NCI-H2081 (cell line): ENCODE data around the gene CD55.
"Not testable (repeated sequence)": the region's sequence is repeated elsewhere in the genome, so short reads cannot be mapped to it uniquely, and the experiment has no call there.

Experiments
- DNase-seq, 2 experiments: peaks; one replicate each; lab custom pipeline; 2025; lab: John Stamatoyannopoulos, UW

Gene CD55

GRCh38 chr1:207306023-207306422 lies 15.5 kb upstream of the CD55 start:
- DNase-seq: no peak

- DNase-seq: no peak
Measured at GRCh38 chr1:207306603-207307002, 14.9 kb upstream of the CD55 start.

GRCh38 chr1:207308451-207309190 lies 12.9 kb upstream of the CD55 start:
- DNase-seq: no peak

- no peak for DNase-seq
Measured at GRCh38 chr1:207309745-207310273, 11.7 kb upstream of the CD55 start.

DNA sequence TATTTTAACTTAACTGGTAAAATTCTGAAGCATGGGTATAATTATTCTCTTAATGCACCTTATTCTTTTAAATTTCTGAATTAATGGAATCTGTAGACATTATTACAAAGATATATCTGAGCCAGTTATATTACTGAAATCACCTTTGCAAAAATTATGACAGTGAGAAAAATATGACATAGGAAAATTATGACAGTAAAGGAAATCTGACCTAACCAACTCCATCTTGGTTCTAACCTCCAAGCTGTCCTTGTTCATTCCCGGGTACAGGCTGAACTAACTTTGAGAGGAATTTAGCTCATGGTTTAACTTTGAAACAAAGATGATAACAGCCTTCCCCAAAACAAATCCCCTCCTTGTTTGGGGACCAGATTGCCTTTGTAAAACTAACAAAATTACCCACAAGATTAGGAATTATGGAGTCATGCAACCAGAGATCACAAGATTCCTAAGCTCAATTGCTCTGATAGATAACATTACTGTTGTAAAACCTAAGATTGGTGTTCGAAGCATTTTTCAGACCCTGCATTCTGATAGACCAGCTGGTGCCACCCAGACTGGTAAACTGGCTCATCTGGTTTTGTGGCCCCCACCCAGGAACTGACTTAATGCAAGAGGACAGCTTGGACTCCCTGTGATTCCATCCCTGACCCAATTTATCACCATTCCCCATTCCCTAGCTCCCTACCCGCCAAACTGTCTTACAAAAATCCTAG lies 9.4 kb upstream of the CD55 start:
- no peak for DNase-seq

DNA sequence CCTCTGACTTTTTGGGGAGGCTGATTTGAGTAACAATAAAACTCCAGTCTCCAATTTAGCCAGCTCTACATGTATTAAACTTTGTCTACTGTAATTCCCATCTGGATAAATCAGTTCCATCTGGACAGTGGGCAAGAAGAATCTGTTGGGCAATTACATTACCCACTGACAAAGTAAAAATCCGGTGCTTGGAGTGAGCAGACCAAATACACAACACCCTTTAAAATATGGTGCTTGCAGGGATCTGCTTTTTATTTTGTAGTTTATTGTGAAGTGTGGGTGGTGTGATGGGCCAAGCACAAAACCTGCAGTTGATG lies 8.9 kb upstream of the CD55 start:
- no peak for DNase-seq

DNA sequence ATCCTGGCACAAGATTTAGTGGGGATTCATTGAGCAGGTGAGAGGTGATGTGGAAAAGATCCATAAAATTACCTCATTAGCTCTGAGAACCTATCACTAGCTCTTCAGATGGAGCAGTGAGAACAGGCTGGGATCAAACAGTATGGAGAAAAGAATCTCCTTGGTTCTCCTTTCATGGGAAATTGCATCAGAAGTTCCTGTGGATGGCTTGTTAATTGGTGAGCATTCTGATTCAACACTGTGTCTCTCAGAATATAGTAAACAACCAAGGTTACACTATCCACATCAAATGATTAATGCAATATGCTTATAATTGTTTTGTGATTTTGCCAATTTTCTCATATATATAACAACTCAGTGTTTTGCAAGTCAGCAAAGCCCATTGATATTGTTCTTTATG lies 8.3 kb upstream of the CD55 start:
- DNase-seq: no peak

DNA sequence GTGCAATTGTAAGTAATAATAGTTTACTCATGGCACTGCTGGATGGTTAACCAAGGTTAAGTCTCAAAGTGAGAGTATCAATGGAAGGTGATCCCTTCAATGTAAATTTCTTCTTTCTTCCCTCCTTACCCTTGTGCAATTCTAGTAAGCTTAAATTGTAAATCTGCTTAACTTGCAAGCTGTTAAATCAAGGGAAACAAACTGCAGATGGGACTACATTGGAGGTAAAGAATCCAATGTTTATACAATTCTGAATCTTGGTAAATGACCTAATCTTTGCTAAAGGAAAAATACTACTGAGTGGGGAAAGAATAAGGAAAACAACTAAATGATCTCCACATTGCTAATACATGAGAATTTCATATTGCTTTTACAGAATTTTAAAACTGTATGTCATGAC lies 6.7 kb upstream of the CD55 start:
- no peak for DNase-seq

- DNase-seq: no peak
Measured at GRCh38 chr1:207315435-207315834, 6.0 kb upstream of the CD55 start.

- DNase-seq: no peak
Measured at GRCh38 chr1:207316141-207316540, 5.3 kb upstream of the CD55 start.

DNA sequence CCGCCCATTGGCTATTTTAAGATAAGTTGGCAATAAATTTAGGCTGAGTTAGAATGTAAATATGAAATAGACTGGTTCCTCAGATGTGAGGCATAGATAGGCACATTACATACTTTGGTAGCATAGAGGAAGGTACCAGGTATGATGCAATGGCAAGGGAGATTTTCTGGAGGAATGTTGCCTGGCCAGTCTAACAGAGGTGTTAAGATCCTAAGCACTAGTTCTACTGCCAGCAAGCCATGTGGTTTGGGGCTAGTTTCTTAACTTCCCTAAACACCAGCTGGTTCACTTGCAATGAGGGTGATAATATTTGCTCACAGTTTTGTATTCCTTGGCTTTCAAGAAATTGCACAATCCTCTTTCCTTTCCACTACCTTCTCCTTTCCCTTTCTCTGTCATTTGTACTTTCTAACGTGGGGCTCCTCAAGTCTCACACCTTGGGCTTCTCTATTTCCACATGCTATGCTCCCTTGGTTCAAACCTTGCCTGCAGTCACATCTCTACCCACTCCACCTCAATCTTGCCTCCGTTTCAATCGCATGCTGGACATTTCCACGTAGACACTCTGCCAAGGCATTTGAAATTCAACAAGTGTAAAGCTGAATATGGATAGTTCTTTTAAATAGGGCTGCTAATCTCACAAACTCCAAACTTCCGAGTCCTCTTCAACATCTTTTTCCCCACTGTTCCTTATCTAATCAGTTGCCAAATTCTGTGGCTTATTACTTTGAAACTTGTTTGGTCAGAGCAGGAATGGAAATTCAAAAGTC lies 4.7 kb upstream of the CD55 start:
- DNase-seq: no peak

DNA sequence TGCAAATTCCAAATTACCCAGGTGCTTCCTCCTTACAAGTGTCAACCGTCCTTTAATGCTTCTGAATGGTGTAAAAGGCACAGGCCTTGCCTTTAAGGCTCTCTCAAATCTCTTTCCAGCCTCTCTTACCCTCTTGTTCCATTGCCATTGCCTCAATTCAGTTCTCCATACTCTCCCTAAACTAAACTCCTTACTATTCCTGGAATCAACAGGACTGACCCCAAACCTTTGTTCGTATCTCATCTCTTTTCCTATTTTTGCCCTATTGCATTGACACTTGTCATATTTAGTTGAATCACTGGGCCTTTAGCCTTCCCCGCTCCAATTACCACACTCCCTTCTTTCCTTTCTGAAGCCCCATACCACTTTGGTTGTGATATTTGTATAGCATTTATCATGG lies 3.9 kb upstream of the CD55 start:
- no peak for DNase-seq

DNA sequence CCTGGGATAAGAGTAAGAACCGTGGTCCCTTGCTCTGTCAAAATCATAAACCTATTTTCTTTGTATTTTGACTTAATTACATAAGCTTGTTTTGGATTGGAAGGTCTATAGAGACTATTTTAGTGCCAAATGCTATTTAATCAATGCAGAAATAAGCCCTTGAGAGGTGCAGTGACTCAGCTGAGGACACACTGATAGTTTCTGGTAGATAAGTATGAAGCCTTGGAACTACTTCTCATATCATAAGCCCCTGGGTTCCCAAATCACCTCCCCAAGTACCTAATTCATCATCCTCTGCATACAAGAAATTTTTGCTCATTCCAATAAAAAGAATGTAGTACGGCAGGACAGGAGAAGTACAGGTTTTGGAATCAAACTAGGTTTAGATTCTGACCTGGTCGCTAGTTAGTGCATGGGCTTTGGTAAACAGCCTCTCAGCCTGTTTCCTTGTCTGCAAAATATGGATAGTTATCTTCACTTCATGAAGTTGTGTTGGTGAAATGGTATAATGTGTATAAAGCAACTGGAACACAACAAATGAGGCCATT lies 3.3 kb upstream of the CD55 start:
- no peak for DNase-seq

DNA sequence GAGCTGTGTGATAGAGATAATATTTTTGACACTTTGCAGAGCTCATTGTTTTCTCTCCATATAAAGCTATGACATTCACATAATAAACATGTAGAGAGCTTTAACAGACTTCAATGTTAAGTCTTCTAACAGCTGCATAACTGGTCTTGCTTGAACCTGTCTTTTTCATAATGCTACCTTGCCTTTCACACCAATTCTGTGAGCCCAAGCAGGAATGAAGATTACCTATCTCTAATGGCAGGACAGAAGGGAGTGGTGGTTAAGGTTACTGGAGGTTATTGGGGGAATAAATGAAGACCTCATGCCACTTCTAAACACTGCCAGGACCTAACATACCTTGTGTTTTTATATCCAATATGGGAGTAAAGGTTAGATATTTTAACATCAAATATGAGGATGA lies 2.3 kb upstream of the CD55 start:
- no peak for DNase-seq

- not testable (repeated sequence) for DNase-seq
Measured at GRCh38 chr1:207320105-207320504, 1.4 kb upstream of the CD55 start.

DNA sequence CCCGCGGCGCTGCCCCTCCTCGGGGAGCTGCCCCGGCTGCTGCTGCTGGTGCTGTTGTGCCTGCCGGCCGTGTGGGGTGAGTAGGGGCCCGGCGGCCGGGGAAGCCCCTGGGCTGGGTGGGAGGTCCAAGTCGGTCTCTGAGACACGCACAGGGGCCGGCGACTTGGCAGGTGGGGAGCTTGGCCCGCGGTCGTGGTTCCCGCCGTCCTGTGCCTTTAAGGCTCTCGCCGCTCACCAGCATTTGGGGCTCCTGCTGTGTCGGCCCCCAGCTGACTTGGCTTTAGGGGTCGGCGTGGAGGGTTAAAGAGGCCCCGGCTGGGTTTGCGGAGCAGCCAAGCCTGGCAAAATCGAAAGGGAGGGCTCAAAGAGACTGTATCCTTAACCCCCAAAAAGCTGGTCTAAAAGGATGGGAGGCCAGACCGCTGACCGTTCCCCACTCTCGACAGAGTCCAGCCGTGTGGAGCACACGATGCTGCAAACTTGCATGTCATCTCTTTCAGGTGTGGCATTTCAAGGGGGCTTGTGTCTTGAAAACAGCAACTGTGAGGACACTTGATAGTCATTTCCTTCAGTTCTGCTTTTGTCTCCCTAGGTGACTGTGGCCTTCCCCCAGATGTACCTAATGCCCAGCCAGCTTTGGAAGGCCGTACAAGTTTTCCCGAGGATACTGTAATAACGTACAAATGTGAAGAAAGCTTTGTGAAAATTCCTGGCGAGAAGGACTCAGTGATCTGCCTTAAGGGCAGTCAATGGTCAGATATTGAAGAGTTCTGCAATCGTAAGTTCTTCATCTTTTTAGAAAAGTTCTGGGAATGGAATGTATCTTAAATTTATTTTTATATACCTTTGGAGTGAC lies 540 bp downstream of the CD55 start:
- DNase-seq: peak; percentile 18 to 55

- DNase-seq: no peak
Measured at GRCh38 chr1:207323425-207324225, 2.1 kb downstream of the CD55 start.

- no peak for DNase-seq
Measured at GRCh38 chr1:207328004-207328403, 6.5 kb downstream of the CD55 start.

DNA sequence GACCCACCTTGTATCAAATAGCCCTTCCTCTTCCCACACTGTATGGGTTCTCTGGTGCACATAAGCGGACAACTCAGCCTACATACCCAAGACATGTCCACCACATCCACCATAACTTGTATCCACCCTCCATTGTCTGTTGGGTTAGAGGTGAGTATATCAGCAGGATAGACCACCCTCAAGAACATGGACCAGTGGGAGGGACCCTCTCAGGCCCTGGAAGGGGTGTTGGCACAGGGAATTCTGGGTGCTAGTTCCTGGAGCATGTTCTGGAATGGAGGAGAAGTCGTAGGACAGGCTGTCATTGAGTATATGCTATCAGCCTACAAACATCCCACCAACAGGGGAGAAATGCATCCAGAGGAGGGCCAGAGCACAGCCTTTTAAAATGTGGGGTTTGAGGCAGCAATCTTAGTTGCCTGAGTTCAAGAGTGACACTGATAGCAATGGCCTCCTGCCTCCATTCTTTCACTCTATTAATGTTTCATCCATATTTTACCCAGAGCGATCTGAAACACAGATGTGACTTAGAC lies 7.5 kb downstream of the CD55 start:
- DNase-seq: no peak

GRCh38 chr1:207329469-207329868 lies 8.0 kb downstream of the CD55 start:
- DNase-seq: no peak
